BE2C (cell line): ENCODE measurements around the gene TM9SF4.

Experiments used
- DNase-seq: peaks from one replicate; pipeline ENCODE4 v3.0.0-alpha.2; 2020
- H3K27me3 ChIP-seq: fragments of 250-450 bp; sonication (Bioruptor Pico); 2 replicates; pipeline ENCODE4 v1.5.1; 2020; ENCODE audit warnings: mild to moderate bottlenecking
- H3K36me3 ChIP-seq: fragments of 250-450 bp; sonication (Bioruptor Pico); 2 replicates; pipeline ENCODE4 v1.5.1; 2020; ENCODE audit warnings: mild to moderate bottlenecking
- H3K4me1 ChIP-seq: fragments of 250-450 bp; sonication (Bioruptor Pico); 2 replicates; pipeline ENCODE4 v1.5.1; 2020
- H3K4me3 ChIP-seq: 2 replicates; pipeline ENCODE4 v1.5.1; 2011; ENCODE audit warnings: low read depth, low read length
- H3K9me3 ChIP-seq: fragments of 250-450 bp; sonication (Bioruptor Pico); 2 replicates; pipeline ENCODE4 v1.5.1; 2020
- TF ChIP-seq, protein P1 (sequence below): IDR thresholded peaks from 2 replicates; pipeline ENCODE4 v1.5.1; 2012; ENCODE audit warnings: mild to moderate bottlenecking, low read depth, low read length

TM9SF4 gene

DNA sequence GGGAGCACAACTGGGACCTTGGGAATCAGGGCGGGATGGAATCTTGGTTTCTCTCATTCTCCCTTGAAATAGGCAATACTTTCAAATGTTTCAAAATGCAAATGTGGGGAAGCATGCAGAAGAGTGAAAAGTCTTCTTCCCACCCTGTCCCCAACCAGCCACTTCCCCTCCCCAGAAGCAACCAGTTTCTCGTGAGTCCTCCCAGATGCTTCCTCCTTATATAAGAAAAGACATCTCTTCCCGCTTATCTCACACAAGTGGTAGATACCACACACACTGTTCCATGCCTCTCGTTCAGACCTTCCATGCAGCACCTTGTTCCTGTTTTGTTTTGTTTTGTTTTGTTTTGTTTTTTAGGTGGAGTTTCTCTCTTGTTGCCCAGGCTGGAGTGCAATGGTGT, 32.3 kb upstream of the TM9SF4 start:
- DNase-seq: no peak
- Histone ChIP-seq H3K4me3 (no peak overlapping the region), H3K4me1 (no peaks in the 10 kb centered on the region), H3K27me3 (peaks cover 5% of the 10 kb centered on the region), H3K36me3 (no peaks in the 10 kb centered on the region), H3K9me3 (no peaks in the 10 kb centered on the region)
- TF ChIP-seq, protein P1, sequence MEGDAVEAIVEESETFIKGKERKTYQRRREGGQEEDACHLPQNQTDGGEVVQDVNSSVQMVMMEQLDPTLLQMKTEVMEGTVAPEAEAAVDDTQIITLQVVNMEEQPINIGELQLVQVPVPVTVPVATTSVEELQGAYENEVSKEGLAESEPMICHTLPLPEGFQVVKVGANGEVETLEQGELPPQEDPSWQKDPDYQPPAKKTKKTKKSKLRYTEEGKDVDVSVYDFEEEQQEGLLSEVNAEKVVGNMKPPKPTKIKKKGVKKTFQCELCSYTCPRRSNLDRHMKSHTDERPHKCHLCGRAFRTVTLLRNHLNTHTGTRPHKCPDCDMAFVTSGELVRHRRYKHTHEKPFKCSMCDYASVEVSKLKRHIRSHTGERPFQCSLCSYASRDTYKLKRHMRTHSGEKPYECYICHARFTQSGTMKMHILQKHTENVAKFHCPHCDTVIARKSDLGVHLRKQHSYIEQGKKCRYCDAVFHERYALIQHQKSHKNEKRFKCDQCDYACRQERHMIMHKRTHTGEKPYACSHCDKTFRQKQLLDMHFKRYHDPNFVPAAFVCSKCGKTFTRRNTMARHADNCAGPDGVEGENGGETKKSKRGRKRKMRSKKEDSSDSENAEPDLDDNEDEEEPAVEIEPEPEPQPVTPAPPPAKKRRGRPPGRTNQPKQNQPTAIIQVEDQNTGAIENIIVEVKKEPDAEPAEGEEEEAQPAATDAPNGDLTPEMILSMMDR: no peak

DNA sequence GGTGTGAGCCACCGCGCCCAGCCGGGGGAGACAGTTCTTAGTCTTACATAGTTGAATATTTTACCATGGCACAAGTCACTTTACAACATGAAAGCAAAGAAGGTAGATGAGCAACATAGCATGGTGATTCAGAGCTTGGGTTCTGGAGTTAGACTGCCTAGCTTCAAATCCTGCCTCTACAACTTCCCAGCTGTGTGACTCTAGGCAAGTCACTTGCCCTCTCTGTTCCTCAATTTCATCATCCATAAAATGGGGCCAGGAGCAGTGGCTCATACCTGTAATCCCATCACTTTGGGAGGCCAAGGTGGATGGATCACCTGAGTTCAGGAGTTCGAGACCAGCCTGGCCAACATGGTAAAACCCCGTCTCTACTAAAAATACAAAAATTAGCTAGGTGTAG, 31.2 kb upstream of the TM9SF4 start:
- TF ChIP-seq, protein P1: no peak
- Histone ChIP-seq H3K9me3 (no peaks in the 10 kb centered on the region), H3K36me3 (no peaks in the 10 kb centered on the region), H3K4me1 (no peaks in the 10 kb centered on the region), H3K27me3 (peaks cover 12% of the 10 kb centered on the region), H3K4me3 (no peak overlapping the region)
- DNase-seq: no peak

DNA sequence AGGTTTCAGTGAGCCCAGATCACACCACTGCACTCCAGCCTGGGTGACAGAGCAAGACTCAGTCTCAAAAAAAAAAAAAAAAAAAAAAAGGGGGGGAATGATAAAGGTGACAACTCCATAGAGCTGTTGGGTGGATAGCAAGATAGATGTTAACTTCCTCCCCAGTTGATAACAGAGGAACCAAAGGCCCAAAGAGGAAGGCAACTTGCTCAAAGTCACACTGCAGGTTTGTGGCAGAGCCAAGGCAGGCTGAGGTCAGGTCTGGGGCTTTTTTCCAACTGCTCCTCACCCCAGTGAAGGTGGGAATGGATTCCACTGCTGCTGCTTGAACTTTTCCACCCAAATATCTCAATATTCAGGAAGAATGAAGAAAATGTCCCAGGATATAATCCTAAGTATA, 30.7 kb upstream of the TM9SF4 start:
- DNase-seq: no peak
- H3K4me1 ChIP-seq: no peaks in the 10 kb centered on the region
- peaks cover 16% of the 10 kb centered on the region for H3K27me3 ChIP-seq
- TF ChIP-seq, protein P1: no peak
- no peak overlapping the region for H3K4me3 ChIP-seq
- no peaks in the 10 kb centered on the region for H3K36me3 ChIP-seq
- no peaks in the 10 kb centered on the region for H3K9me3 ChIP-seq

DNA sequence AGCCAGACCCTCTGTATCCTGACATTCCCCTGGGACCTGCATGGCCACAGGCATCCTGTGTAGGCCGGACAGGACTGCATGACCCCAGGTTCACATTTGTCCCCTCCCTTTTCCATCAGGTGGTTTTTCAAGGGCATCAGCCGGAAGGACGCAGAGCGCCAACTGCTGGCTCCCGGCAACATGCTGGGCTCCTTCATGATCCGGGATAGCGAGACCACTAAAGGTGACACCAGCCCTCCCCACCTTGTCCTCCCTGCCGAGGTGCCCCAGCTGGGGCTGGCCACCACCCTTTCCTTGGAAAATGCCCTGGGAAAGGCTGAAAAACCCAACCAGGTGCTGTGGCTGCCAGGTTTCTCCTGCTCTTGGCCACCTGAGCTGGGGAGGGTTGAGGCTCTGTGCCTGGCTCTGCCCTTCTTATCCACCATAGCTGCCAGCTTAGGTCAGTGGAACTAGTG, 29.8 kb upstream of the TM9SF4 start:
- DNase-seq: no peak
- no peaks in the 10 kb centered on the region for H3K36me3 ChIP-seq
- H3K4me3 ChIP-seq: no peak overlapping the region
- TF ChIP-seq, protein P1: no peak
- no peaks in the 10 kb centered on the region for H3K4me1 ChIP-seq
- peaks cover 18% of the 10 kb centered on the region for H3K27me3 ChIP-seq
- H3K9me3 ChIP-seq: no peaks in the 10 kb centered on the region

DNA sequence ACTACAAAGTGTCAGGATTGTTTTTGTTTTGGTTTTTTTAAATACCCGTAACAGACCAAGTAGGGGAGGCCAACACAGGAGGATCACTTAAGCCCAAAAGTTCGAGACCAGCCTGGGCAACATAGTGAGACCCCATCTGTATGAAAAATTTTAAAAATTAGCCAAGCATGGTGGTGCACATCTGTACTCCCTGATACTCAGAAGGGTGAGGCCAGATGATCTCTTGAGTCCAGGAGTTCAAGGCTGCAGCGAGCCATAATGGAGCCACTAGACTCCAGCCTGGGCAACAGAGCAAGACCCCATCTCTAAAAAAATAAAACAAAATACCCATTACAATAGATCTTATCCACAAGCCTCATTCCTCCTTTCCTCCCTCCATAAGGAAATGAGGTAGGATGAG, 28.7 kb upstream of the TM9SF4 start:
- Histone ChIP-seq H3K27me3 (peaks cover 18% of the 10 kb centered on the region), H3K4me1 (no peaks in the 10 kb centered on the region), H3K9me3 (no peaks in the 10 kb centered on the region), H3K36me3 (no peaks in the 10 kb centered on the region), H3K4me3 (no peak overlapping the region)
- no peak for DNase-seq
- TF ChIP-seq, protein P1: no peak

DNA sequence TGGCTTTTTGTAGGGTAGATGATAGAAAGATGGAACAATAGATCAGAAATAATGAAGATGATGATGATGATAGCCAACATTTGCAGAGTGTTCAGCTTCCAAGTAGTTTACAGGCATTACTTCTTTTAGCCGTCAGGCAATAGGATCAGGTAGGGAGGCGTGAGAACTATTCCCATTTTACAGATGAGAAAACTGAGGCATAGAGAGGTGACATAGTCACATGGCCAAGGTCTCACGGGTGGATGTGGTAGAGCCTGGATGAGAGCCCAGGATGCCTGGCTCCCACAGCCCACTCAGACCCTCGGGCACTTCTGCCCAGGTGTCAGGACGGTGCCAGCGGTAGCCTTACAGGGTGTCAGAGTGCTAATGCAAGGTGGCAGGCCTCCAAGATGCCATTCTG, 26.0 kb upstream of the TM9SF4 start:
- Histone ChIP-seq H3K9me3 (no peaks in the 10 kb centered on the region), H3K36me3 (no peaks in the 10 kb centered on the region), H3K4me3 (no peak overlapping the region), H3K27me3 (peaks cover 13% of the 10 kb centered on the region), H3K4me1 (no peaks in the 10 kb centered on the region)
- no peak for DNase-seq
- TF ChIP-seq, protein P1: no peak
